Activated CD8-positive, alpha-beta memory T cell treated with anti-CD3 and anti-CD28 coated beads, Interleukin-2, amount 50 U/mL, for 48 hours (primary cell): ENCODE results near the gene LDAF1.
"Not testable (repeated sequence)": the region's sequence is repeated elsewhere in the genome, so short reads cannot be mapped to it uniquely, and the experiment has no call there.

Experiments used
- DNase-seq: peaks from one replicate; pipeline ENCODE4 v3.0.0-alpha.2; 2020

Gene LDAF1

GRCh38 chr16:21158208-21159110, at the start of gene LDAF1:
Gene LDAF1 (plus strand): TSS chr16:21158674. CDS start chr16:21161183, 2,509 bp downstream.
- DNase-seq: peak; percentile 90

- not testable (repeated sequence) for DNase-seq
These were observed 42.9 kb upstream of the LDAF1 start for GRCh38 chr16:21115551-21115950.

GRCh38 chr16:21116148-21116693, 42.3 kb upstream of the LDAF1 start:
- DNase-seq: no peak

GRCh38 chr16:21117567-21117966, 40.9 kb upstream of the LDAF1 start:
- DNase-seq: no peak

GRCh38 chr16:21120976-21121520, 37.4 kb upstream of the LDAF1 start:
- no peak for DNase-seq

- no peak for DNase-seq
These were observed 33.3 kb upstream of the LDAF1 start for GRCh38 chr16:21125191-21125590.

GRCh38 chr16:21126518-21126917, 32.0 kb upstream of the LDAF1 start:
- DNase-seq: no peak

- no peak for DNase-seq
These were observed 29.5 kb upstream of the LDAF1 start for GRCh38 chr16:21128991-21129390.

GRCh38 chr16:21130811-21131210, 27.7 kb upstream of the LDAF1 start:
- DNase-seq: no peak

- no peak for DNase-seq
These were observed 24.4 kb upstream of the LDAF1 start for GRCh38 chr16:21134053-21134452.

- DNase-seq: no peak
These were observed 12.7 kb upstream of the LDAF1 start for GRCh38 chr16:21145738-21146137.

GRCh38 chr16:21150375-21151001, 8.0 kb upstream of the LDAF1 start, which contains the start of gene DNAH3:
Gene DNAH3 (minus strand): TSS chr16:21150846. CDS start chr16:21150319, 527 bp downstream.
- DNase-seq: no peak

- DNase-seq: not testable (repeated sequence)
These were observed 6.1 kb upstream of the LDAF1 start for GRCh38 chr16:21152160-21153030.

GRCh38 chr16:21153124-21153729, 5.2 kb upstream of the LDAF1 start:
- DNase-seq: not testable (repeated sequence)

GRCh38 chr16:21156011-21156410, 2.5 kb upstream of the LDAF1 start:
- not testable (repeated sequence) for DNase-seq

- no peak for DNase-seq
These were observed 1.6 kb upstream of the LDAF1 start for GRCh38 chr16:21156767-21157467.

GRCh38 chr16:21157632-21158031, 842 bp upstream of the LDAF1 start:
- DNase-seq: no peak

- DNase-seq: peak; percentile 55
These were observed 942 bp downstream of the LDAF1 start for GRCh38 chr16:21159281-21159951.

GRCh38 chr16:21160276-21160675, 1.8 kb downstream of the LDAF1 start:
- DNase-seq: no peak

GRCh38 chr16:21161211-21161610, 2.7 kb downstream of the LDAF1 start:
- DNase-seq: no peak
